NCI-H1436 (cell line): ENCODE measurements around the gene CPT1C.

ENCODE experiments used
- DNase-seq: peaks from one replicate; lab custom pipeline; 2025; lab: John Stamatoyannopoulos, UW

The CPT1C gene

DNA sequence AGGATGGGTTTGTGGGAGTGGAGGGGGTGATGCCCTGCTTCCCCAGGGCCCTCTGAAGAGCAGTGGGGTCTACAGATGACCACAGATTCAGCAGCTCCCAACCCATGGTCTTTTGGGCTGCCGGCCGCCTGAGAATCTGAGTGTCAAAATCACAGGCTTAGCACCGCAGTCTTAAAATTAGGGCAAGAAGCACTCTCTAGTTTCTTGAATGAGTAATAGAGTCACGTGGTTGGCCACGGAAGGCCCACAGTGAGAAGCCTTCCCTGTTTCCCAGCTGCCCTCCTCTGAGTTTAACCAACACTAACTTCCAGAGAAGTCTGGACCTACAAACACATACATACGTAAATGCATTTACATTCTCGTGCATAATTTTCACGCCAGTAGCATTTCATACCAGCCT lies 8.6 kb upstream of the CPT1C start:
- DNase-seq = no peak

GRCh38 chr19:49683814-49684250 lies 7.1 kb upstream of the CPT1C start:
- no peak for DNase-seq

DNA sequence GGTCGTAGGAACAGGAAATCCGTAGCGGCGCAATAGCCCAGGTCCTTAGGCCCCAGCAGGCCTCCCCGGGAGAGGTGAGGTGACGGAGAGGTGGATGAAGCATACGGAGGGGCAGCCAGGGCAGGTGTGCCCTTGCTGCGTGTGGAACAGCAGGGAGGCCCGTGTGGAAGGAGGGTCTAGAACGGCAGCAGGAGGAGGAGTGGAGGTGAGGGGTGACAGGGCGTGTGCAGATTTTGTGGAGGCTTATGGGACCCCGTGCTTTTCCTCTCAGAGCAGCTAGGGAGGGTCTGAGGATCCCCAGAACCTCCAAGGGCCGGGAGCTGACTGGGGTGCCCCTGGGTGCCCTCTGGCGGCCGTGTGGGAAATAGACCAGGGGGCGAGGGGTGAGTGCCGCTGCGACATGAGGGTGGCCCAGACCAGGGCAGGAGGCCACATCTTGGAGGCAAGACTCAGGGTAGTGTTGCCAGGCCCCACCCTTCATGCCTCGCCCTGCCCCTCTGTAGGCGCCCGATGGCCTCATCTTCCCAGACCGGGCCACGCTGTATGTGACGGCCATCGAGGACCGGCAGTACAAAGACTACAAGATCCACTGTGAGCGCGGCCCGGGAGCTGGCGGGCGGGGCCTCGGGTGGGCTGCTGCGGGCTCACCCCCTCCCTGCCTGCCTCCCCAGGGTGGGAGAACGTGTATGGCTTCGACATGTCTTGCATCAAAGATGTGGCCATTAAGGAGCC lies 6.5 kb upstream of the CPT1C start:
- no peak for DNase-seq

- no peak for DNase-seq
These were observed 5.8 kb upstream of the CPT1C start for GRCh38 chr19:49684983-49685553.

DNA sequence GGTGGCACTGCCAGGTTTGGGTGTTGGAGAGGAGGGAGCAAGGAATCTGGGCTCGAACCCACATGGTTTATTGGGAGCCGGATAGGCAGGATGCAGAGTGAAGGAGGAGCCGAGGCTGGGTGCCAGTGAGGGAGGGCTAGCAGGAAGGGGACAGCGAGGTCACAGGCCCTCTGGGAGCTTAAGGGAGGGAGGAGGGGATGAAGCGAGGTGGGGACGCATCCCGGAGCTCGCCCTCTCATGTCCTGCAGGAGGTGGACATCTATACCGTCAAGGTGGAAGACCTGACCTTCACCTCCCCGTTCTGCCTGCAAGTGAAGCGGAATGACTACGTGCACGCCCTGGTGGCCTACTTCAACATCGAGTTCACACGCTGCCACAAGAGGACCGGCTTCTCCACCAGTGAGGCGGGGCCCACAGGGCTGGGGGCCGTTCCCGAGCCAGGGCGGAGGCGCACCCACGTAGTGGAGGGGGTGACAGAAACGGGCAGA lies 5.0 kb upstream of the CPT1C start:
- DNase-seq = no peak

GRCh38 chr19:49686503-49687088 lies 4.3 kb upstream of the CPT1C start:
- DNase-seq = no peak

- DNase-seq = no peak
These were observed 3.8 kb upstream of the CPT1C start for GRCh38 chr19:49687150-49687549.

GRCh38 chr19:49687566-49688316 lies 3.2 kb upstream of the CPT1C start:
- DNase-seq = no peak

DNA sequence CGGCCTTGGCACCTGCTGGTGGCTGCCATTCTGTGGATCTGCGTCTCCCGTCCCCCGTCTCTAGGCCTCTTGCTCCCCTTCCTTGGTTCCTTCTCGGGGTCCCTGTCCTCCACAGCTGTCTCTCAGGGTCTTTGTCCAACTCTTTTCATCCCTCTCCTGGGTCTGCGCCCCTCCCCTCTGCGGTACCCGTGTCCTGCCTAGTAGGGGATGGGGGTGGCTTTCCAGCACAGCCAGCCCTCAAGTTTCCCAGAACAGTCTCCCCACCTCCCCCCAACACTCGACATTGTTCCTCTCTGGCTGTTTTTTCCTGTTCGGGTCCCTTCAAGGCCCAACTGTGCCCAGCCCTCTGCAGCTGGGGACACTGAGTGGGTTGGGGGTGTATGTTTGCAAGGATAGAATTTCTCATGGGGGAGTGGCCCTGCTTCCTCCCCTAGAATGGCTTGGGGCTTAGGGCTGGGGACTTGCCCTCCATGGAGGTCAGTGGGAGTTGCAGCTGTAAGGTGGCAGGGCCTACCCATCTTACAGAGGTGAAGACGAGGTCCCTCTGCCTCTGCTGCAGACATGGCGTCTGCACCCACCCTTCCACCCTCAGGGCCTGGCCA lies 2.3 kb upstream of the CPT1C start:
- DNase-seq = no peak

- DNase-seq = peak; percentile 77
These were observed 1.5 kb upstream of the CPT1C start, which contains the start of gene ADM5 for GRCh38 chr19:49689133-49690078. ADM5 (plus strand) TSS chr19:49689594; CDS start chr19:49689838, 244 bp downstream.

- DNase-seq = no peak
These were observed 749 bp upstream of the CPT1C start for GRCh38 chr19:49690079-49690655.

DNA sequence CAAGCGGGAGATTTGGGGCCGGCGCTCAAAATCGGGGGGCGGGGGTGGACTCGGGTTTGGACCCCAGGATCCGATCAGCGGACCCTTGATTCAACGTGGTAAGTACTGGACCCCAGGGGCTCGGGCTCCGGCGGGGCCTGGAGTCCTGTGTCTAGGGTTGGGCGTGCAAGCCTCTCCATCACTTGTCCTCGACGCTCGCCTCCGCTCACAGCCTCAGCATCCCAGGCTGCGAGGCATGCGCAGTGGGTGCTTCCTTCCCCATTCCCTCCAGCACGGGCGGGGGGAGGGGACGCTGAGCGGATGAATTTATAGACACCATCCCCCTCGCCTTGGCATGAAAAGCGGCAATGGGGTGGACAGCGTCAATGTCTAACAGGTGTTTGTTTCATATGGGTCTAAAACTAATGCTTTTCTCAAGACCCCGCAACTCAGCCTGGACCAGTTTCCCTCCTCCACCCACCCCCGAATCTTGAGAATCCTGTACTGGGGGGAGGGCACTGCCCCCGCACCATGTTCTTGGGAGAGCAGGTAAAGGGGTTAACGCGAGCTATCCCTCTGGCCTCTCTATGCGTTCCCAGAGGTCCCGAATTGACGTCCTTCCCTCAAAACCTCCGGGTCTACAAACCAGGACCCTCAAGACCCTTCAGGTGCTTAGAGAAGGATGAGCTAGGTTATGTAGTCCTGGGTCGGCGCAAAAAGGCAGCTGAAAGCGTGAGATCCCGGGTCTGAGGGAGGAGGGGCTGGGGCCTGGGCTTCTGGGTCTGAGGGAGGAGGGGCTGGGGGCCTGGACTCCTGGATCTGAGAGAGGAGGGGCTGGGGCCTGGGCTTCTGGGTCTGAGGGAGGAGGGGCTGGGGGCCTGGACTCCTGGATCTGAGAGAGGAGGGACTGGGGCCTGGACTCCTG lies 579 bp downstream of the CPT1C start:
- DNase-seq = peak; percentile 90

DNA sequence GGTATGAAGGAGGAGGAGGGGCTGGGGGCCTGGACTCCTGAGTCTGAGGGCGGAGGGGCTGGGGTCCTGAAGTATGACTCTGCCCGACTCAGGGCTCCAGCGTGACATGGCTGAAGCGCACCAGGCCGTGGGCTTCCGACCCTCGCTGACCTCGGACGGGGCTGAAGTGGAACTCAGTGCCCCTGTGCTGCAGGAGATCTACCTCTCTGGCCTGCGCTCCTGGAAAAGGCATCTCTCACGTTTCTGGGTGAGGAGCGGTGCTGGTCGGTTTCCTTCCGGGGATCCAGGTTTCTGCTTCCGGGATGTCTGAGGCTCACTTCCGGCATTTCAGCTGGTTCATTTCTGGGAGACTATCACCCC lies 1.2 kb downstream of the CPT1C start:
- DNase-seq = no peak

GRCh38 chr19:49696115-49696514 lies 5.2 kb downstream of the CPT1C start:
- no peak for DNase-seq

DNA sequence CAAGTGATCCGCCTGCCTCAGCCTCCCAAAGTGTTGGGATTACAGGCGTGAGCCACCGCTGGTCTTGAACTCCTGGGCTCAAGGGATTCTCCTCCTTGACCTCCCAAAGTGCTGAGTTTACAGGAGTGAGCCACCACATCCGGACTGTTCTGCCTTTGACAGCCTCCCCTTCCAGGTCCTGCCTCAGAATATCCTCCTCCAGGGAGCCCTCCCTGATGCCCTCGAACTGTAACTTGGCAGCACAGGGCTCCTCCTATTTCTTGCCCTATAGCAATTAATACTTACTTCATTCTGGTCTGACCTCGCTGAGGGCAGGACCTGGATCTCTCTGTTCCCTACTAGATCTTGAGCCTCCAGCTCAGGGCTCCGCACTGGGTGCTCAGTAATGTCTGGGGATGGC lies 5.9 kb downstream of the CPT1C start:
- no peak for DNase-seq

DNA sequence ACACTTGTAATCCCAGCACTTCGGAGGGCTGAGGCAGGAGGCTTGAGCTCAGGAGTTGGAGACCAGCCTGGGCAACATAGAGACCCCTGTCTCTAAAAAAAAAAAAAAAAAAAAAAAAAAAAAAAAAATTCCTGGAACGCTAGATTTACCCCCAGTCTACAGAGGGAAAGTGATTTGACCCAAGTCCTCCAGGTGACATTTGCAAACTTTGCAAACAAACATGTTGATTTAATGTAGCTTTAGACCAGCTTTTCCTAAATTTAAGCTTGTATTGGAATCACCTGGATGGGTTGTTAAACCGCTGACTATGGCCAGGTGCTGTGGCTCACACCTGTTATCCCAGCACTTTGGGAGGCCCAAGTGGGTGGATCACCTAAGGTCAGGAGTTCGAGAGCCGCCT lies 8.4 kb downstream of the CPT1C start:
- no peak for DNase-seq

GRCh38 chr19:49700563-49700962 lies 9.6 kb downstream of the CPT1C start:
- no peak for DNase-seq

DNA sequence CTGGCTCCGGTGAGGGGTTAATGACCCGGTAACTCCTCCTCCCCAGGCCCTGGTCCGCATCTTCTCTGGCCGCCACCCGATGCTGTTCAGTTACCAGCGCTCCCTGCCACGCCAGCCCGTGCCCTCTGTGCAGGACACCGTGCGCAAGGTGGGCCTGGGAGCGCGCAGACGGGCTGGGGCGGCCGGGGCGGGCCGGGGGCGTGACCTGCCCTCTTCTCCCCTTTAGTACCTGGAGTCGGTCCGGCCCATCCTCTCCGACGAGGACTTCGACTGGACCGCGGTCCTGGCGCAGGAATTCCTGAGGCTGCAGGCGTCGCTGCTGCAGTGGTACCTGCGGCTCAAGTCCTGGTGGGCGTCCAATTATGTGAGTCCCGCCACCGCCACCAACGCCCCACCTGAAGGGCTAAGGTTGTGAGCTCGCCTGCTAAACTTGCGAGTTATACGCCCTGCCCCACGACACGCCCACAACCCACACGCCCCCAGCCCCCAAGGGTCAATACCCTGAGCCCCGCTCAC lies 10.4 kb downstream of the CPT1C start:
- no peak for DNase-seq

DNA sequence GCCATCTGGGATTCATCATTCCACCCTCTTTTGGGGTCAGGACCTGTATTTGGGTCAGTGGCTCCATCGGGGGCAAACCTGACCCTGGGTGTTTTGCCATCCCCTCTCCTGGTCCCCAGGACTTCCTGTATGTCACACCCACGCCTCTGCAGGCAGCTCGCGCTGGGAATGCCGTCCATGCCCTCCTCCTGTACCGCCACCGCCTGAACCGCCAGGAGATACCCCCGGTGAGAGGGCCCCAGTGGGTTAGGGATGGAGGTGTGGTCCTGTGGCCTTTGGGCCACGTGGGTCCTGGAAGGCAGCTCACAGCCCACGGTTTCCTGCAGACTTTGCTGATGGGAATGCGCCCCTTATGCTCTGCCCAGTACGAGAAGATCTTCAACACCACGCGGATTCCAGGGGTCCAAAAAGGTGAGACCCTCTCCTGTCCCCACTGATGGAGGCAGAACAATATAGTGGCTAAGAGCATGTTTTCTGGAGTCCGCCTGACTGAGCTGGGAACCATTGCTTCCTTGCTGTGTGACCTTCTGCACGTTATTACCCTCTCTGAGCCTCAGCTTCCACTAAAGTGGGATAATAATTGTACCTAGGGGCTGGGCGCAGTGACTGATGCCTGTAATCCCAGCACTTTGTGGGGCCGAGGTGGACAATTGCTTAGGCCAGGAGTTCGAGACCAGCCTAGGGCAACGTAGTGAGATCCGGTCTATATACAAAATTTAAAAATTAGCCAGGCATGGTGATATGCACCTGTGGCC lies 14.1 kb downstream of the CPT1C start:
- no peak for DNase-seq
